Heart left ventricle (tissue), 13 donors: ENCODE data around the gene LENG1.

Experiments
- CTCF ChIP-seq, 12 donors: fragments of 200-600 bp; sonication (generic) in 4 of 12; IDR thresholded peaks; one replicate each; pipeline versions ENCODE4 v1.5.0 to v1.8.0; 2018 to 2022; ENCODE audit warnings: antibody characterized with exemption in 12 of 12, mild to moderate bottlenecking in 5 of 12
- POLR2A ChIP-seq, 2 donors: fragments of 450-650 bp; IDR thresholded peaks; one replicate each; pipeline ENCODE4 v1.6.1; 2017; ENCODE audit warnings: antibody characterized with exemption in 2 of 2, mild to moderate bottlenecking in 2 of 2, moderate library complexity in 2 of 2
- donor health status: ischemic (EF 13 %, LVEDD 7.1; RV severe dilation, severe dysfunction).
- donor health status: DM: no; HTN: yes; CAD: no.
- donor health status: DM: no; HTN: no; CAD: no.
- donor health status: ischemic (EF 25% LVEDD 6.9; RV normal size, moderate dysfunction).
- donor health status: ischemic (EF 25% LVEDD 5.7; RV mildly dilated, moderate dysfunction).
- donor health status: ischemic (EF 35%, LVEDD 5.7; RV mildly dilated, moderate dysfunction).
- donor health status: nonischemic (EF 11% LVEDD 7.7; RV severe dilation, severe dysfunction).
- donor health status: DM: yes; HTN: yes; CAD: no.
- donor health status: PGD.
- donor health status: ischemic (EF 29% LVEDD 5.4; RV normal size, mild dysfunction).
- donor health status: nonischemic (EF 23%, LVEDD 6.1; RV moderate dilation, normal function).

GRCh38 chr19:54165222-54165621 is 5.7 kb upstream of the LENG1 start:
- TF ChIP-seq CTCF (IDR thresholded peaks at IDR 0.05) (no peak), POLR2A (IDR thresholded peaks at IDR 0.05) (no peak)
